Measurements from ENCODE around the gene ANKRD13D. TPM values are rescaled to one million over a fixed set of nuclear protein-coding genes. Genes with fewer than 3 reads are reported as not detected.

Gene ANKRD13D
- total and polyA plus RNA-seq, 9 donors: 5.6 to 60.9 (median 41.3) TPM

DNA sequence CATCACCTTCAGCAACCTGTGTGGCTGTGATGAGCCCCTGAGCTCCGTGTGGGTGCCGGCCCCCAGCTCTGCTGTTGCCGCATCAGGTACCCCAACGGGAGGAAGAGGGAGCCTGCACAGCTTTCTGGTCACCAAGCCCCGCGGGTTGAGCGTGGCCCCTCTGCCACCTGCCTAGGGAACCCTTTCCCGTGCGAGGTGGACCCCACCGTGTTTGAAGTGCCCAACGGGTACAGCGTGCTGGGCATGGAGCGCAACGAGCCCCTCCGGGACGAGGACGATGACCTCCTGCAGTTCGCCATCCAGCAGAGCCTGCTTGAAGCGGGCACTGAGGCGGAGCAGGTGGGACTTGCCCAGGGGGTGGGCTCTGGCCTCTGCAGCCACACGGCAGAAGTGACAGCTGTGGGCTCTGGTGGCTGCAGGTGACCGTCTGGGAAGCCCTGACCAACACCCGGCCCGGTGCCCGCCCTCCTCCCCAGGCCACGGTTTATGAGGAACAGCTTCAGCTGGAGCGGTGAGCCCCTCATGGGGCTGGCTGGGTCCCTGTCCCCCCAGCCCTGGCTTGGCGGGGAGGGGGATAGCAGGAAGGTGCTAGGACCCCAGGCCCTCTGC lies 12.3 kb downstream of the ANKRD13D start:
- 88 to 91% (median 89%) methylated on average over 27 to 28 of the region's 28 CpGs for WGBS, 3 donors
- Histone ChIP-seq H3K4me3 (no peak overlapping the region), H3K4me1 (ENCODE audit: insufficient read depth) (peaks cover 9% of the 10 kb centered on the region), H3K36me3 (no peaks in the 10 kb centered on the region), H3K27ac (no peak overlapping the region), H3K27me3 (no peaks in the 10 kb centered on the region), H3K9me3 (no peaks in the 10 kb centered on the region)
- intact Hi-C loops (cut with DNase I): no loop called here
- peak in 2 of 5 donors; percentile 32 to 34 for DNase-seq
- TF ChIP-seq, protein P1, sequence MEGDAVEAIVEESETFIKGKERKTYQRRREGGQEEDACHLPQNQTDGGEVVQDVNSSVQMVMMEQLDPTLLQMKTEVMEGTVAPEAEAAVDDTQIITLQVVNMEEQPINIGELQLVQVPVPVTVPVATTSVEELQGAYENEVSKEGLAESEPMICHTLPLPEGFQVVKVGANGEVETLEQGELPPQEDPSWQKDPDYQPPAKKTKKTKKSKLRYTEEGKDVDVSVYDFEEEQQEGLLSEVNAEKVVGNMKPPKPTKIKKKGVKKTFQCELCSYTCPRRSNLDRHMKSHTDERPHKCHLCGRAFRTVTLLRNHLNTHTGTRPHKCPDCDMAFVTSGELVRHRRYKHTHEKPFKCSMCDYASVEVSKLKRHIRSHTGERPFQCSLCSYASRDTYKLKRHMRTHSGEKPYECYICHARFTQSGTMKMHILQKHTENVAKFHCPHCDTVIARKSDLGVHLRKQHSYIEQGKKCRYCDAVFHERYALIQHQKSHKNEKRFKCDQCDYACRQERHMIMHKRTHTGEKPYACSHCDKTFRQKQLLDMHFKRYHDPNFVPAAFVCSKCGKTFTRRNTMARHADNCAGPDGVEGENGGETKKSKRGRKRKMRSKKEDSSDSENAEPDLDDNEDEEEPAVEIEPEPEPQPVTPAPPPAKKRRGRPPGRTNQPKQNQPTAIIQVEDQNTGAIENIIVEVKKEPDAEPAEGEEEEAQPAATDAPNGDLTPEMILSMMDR (IDR thresholded peaks at IDR 0.05): no peak
- TF ChIP-seq EP300 (IDR thresholded peaks at IDR 0.05) (no peak), POLR2A (IDR thresholded peaks at IDR 0.05) (no peak)

DNA sequence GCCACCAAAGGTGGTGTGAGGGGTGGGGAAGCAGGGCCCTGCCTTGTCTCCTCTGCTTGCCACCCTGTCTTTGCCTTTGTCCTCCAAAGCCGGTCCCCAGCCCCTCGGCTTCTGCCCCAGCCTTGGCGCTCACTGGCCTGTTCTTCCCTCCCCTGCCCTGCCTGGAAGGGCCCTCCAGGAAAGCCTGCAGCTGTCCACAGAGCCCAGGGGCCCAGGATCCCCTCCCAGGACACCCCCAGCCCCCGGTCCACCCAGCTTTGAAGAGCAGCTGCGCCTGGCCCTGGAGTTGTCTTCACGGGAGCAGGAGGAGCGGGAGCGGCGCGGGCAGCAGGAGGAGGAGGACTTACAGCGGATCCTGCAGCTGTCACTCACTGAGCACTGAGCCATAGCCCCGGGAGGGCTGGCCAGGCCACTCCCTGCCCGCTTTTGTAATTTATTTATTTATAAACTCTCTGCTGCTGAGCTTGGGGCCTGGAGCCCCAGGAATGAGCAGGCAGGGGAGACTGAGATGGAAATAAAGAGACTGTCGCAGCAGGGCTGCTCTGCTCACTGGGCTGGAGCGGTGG lies 12.9 kb downstream of the ANKRD13D start:
- Histone ChIP-seq H3K27ac (peak overlapping the region in 1 of 2 donors; percentile 82), H3K4me3 (no peak overlapping the region)
- 48 to 76% (median 49%) methylated on average over 15 of the region's 15 CpGs for WGBS, 3 donors

DNA sequence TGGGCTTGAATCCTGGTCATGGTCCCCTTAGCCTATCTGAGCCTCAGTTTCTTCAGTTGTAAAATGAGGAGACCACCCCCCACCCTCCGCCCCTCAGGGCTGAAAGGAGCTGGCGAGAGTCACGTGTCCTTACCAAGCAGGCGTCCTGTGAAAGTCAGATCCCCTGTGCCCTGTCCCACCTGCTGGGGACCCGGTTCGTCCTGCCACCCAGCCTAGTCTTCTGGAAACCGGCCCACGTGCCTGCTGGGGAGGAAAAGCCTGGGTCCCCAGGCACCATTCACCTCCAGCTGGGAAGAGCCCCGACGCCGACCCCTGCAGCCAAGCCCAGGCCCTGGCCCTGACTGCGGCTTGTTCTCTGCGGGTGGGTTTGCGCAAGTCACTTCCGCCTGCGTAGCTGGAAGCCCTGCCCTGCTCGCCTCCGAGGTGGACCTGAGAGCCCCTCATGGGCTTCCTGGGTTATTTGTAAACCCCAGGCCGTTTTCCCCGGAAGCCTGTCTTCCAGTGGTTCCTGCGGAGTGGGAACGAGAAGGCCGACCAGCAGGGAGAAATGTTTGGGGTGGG lies 13.5 kb downstream of the ANKRD13D start:
- DNase-seq: peak in 4 of 5 donors; percentile 48 to 71 (median 54)
- intact Hi-C loops (cut with DNase I): no loop called here
- peak overlapping the region; percentile 81 to 82 for H3K27ac ChIP-seq
- H3K4me1 ChIP-seq (ENCODE audit: insufficient read depth): peaks cover 9% of the 10 kb centered on the region
- H3K9me3 ChIP-seq: no peaks in the 10 kb centered on the region
- H3K4me3 ChIP-seq: peak overlapping the region; percentile 61
- no peaks in the 10 kb centered on the region for H3K36me3 ChIP-seq
- TF ChIP-seq, protein P1 (IDR thresholded peaks at IDR 0.05): no peak
- TF ChIP-seq POLR2A (IDR thresholded peaks at IDR 0.05): no peak
- H3K27me3 ChIP-seq: no peaks in the 10 kb centered on the region
- 20 to 28% (median 21%) methylated on average over 20 to 23 of the region's 23 CpGs for WGBS, 3 donors

More for the DNA sequence above, 12.9 kb downstream of the ANKRD13D start:
- DNase-seq: peak in 4 of 5 donors; percentile 31 to 47 (median 38)
- intact Hi-C loops (cut with DNase I): no loop called here
- TF ChIP-seq, protein P1 (IDR thresholded peaks at IDR 0.05): no peak
- no peak for TF ChIP-seq POLR2A (IDR thresholded peaks at IDR 0.05)
- TF ChIP-seq EP300 (IDR thresholded peaks at IDR 0.05): no peak
- Histone ChIP-seq H3K4me1 (ENCODE audit: insufficient read depth) (peaks cover 9% of the 10 kb centered on the region), H3K36me3 (no peaks in the 10 kb centered on the region), H3K9me3 (no peaks in the 10 kb centered on the region), H3K27me3 (no peaks in the 10 kb centered on the region)

DNA sequence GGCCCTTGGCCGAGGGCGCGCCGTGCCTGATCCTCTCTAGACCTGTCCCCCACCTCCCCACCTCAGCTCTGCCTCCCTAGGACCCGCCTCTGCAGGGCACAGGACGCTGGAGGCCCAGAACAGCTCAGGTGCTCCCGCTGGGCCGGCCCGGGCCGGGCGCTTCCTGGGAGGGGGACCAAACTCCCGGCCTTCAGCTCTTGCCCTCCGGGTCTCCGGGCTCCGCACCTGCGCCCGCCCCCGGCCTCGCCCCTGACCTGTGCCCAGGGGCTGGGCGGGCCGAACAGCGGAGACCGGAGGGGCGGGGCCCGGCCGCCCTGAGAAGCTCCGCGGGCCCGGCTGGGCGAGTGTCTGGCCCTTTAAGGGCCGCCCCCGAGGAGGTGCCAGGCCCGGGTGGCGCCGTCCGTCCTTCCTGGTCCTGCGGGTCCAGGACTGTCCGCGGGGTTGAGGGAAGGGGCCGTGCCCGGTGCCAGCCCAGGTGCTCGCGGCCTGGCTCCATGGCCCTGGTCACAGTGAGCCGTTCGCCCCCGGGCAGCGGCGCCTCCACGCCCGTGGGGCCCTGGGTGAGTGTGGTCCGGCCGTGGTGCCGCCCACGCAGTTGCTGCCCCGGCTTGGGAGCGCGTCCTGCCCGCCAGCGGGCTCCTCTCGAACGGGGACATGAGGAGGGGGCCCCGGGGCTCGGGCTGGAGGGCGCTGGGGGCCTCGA lies 14.2 kb downstream of the ANKRD13D start, which contains the start of gene SSH3:
Gene SSH3, plus strand, starts transcription at position 399 of the 703 bp plus-strand sequence. Its CDS starts 96 bp downstream, at position 495.
- DNase-seq: peak; percentile 70 to 79 (median 73)
- Histone ChIP-seq H3K27me3 (no peaks in the 10 kb centered on the region), H3K36me3 (no peaks in the 10 kb centered on the region), H3K9me3 (no peaks in the 10 kb centered on the region), H3K4me3 (peak within 1 kb of the TSS; percentile 61), H3K4me1 (ENCODE audit: insufficient read depth) (peaks cover 9% of the 10 kb centered on the region), H3K27ac (peak within 1 kb of the TSS; percentile 81 to 82)
- intact Hi-C loops (cut with DNase I): no loop called here
- TF ChIP-seq POLR2A (IDR thresholded peaks at IDR 0.05) (peak; percentile 39), EP300 (IDR thresholded peaks at IDR 0.05) (no peak)
- WGBS, 3 donors: 1% methylated on average over 50 to 65 of the region's 65 CpGs
